A549 (cell line): Measurements from ENCODE around the gene SYTL2.

Source experiments
- CHD4 ChIP-seq: fragments of 200-600 bp; sonication (generic); IDR thresholded peaks from 2 replicates; pipeline ENCODE4 v1.6.1; 2016; ENCODE audit warnings: antibody characterized with exemption, mild to moderate bottlenecking, borderline replicate concordance
- CTCF ChIP-seq: fragments of >200 bp; sonication (Bioruptor Twin); formaldehyde crosslinking; IDR thresholded peaks from 3 replicates; pipeline ENCODE4 v1.5.1; 2016
- HDAC2 ChIP-seq: fragments of 200-600 bp; sonication (generic); IDR thresholded peaks from 2 replicates; pipeline ENCODE4 v1.6.1; 2016
- JUN ChIP-seq, 2 experiments: fragments of >200 bp; sonication (Bioruptor Twin); formaldehyde crosslinking; IDR thresholded peaks; 2 replicates in 1 of 2; 3 replicates in 1 of 2; pipeline ENCODE4 v1.6.1; 2016 to 2017
- JUNB ChIP-seq: fragments of >200 bp; sonication (Bioruptor Twin); formaldehyde crosslinking; IDR thresholded peaks from 2 replicates; pipeline ENCODE4 v1.6.1; 2016
- MAX ChIP-seq: IDR thresholded peaks from 2 replicates; pipeline ENCODE4 v1.6.1; 2012
- RAD21 ChIP-seq, 2 experiments: fragments of >200 bp in 1 of 2; sonication (Bioruptor Twin) in 1 of 2; formaldehyde crosslinking in 1 of 2; IDR thresholded peaks in 1 of 2; conservative IDR thresholded peaks in 1 of 2; 2 replicates in 1 of 2; 3 replicates in 1 of 2; pipeline ENCODE4 v1.6.1; 2012 to 2018; ENCODE audit warnings: inconsistent platforms in 1 of 2
- RNF2 ChIP-seq: fragments of 200-600 bp; sonication (generic); IDR thresholded peaks from 2 replicates; pipeline ENCODE4 v1.6.1; 2016; ENCODE audit warnings: low read depth, mild to moderate bottlenecking, antibody characterized with exemption, moderate library complexity, borderline replicate concordance

DNA sequence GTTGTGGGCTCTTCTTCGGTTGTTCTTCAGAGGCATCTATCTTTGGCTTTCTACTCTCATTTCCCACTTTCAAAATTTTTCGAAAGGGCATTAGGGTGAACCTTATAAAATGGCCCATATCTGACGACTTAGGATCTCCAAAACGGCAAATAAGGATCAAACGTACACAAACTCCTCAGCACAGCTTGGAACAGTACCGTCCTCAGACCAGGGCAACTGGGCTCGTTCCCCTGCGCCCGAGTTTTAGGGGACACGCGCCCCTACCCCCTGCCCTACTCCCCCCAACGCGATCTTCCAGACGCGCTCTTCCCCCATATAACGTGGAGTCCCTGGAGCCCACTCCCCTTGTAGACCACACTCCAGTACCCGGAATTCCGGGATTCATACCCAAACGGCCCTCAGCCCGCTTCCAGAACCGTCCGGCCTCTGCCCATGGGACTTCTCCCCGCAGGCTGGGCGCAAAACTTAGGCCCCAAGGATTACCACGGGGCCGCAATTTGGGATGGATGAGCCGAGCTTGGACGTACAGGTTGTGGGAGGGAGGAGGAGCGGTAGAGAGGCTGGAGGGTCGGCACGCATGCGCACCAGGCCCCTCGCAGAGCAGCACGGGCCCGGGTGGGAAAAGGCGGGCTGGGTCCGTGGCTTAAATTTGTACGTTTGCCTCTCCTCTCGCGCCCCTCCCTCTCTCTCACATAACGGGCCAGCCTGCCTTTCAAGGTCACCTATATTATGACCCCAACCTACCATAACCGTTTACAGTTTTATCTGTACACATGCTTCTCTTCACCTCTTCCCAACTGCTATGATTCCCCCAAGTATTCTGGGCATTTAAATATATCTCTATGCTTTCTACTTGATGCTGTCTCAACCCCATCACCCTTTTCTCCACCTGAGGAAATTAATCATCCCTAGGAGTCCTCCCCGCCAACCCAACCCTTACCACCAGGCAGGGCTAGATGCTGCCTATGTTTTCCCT lies 128.3 kb downstream of the SYTL2 start:
- TF ChIP-seq CTCF: no peak
- TF ChIP-seq RAD21 (conservative IDR thresholded peaks at IDR 0.05 in 1 of 2, IDR thresholded peaks at IDR 0.05 in 1 of 2): no peak
- TF ChIP-seq HDAC2: no peak
- no peak for TF ChIP-seq MAX
- TF ChIP-seq RNF2: no peak
- TF ChIP-seq JUN (IDR thresholded peaks at IDR 0.05): no peak
- TF ChIP-seq JUNB: no peak
- no peak for TF ChIP-seq CHD4
